ENCODE results near the gene MON2.

- TF ChIP-seq CTCF (IDR thresholded peaks at IDR 0.05; ENCODE audit: extremely low read depth in 1 of 2, insufficient read depth in 1 of 2, low read depth in 1 of 2, low read length in 2 of 2) (no peak), POLR2AphosphoS5 (IDR thresholded peaks at IDR 0.05; ENCODE audit: insufficient read depth, low read depth, low read length) (no peak), POLR2A (IDR thresholded peaks at IDR 0.05; ENCODE audit: low read depth, low read length) (no peak), EZH2 (IDR thresholded peaks at IDR 0.05; ENCODE audit: borderline replicate concordance, low read depth, low read length, severe bottlenecking) (no peak)
Observed at GRCh38 chr12:62625228-62625627, 158.6 kb downstream of the MON2 start.

Data from endothelial cell of umbilical vein (primary cell).